Osteocyte (in vitro differentiated cells): ENCODE data around the gene DPY19L1. TPM values are rescaled to one million over a fixed set of nuclear protein-coding genes. Genes with fewer than 3 reads are reported as not detected.
"Not testable (repeated sequence)": the region's sequence is repeated elsewhere in the genome, so short reads cannot be mapped to it uniquely, and the experiment has no call there.

ENCODE experiments used
- DNase-seq: peaks from one replicate; pipeline ENCODE4 v3.0.0; 2021; ENCODE audit warnings: mixed read lengths; ENCODE audit not compliant: unreplicated experiment; ENCODE audit errors: extremely low spot score
- H3K27ac Mint-ChIP-seq: one replicate; pipeline ENCODE4 v1.8.0; 2021; ENCODE audit warnings: mild to moderate bottlenecking, mixed read lengths; ENCODE audit not compliant: unreplicated experiment
- H3K27me3 Mint-ChIP-seq: one replicate; pipeline ENCODE4 v1.8.0; 2021; ENCODE audit warnings: mixed read lengths; ENCODE audit not compliant: unreplicated experiment
- H3K36me3 Mint-ChIP-seq: one replicate; pipeline ENCODE4 v1.8.0; 2021; ENCODE audit warnings: mixed read lengths; ENCODE audit not compliant: unreplicated experiment
- H3K4me1 Mint-ChIP-seq: one replicate; pipeline ENCODE4 v1.8.0; 2021; ENCODE audit warnings: mixed read lengths; ENCODE audit not compliant: unreplicated experiment
- H3K4me3 Mint-ChIP-seq: one replicate; pipeline ENCODE4 v1.8.0; 2021; ENCODE audit warnings: mild to moderate bottlenecking, moderate library complexity, mixed read lengths; ENCODE audit not compliant: unreplicated experiment
- H3K9me3 Mint-ChIP-seq: one replicate; pipeline ENCODE4 v1.8.0; 2021; ENCODE audit warnings: mixed read lengths; ENCODE audit not compliant: unreplicated experiment
- total RNA-seq: library from RNA; stranded (reverse); gene quantifications from 2 replicates; pipeline ENCODE4 v1.2.1, GENCODE V29; 2021
- TF ChIP-seq, protein P1 (sequence below): fragments of 200-600 bp; sonication (generic); IDR thresholded peaks from 2 replicates; pipeline ENCODE4 v1.5.0; 2021; ENCODE audit warnings: antibody characterized with exemption, mild to moderate bottlenecking, moderate library complexity

DPY19L1 gene
- total RNA-seq, 1 donor from 2014 or later, result 39.3 TPM

DNA sequence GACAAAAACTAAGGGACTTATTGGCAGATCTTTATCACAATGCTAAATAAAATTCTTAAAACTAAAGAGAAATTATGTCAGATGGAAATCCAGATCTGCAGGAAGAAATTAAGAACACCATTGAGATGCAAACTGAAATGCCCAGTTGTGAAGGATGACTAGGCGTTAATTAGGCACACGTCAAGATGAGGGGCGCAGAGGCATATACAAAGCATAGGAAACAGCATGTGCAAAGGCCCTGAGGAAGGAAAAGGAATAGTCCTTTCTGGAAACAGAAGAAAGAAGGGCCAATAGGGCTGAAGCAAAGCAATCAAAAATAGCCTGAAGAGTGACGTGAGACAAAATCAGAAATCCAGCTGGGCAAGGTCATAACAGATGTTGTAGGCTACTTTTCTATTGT lies 53.1 kb downstream of the DPY19L1 start:
- not testable (repeated sequence) for H3K27me3 Mint-ChIP-seq, H3K27ac Mint-ChIP-seq, DNase-seq, H3K36me3 Mint-ChIP-seq, H3K9me3 Mint-ChIP-seq, H3K4me1 Mint-ChIP-seq, H3K4me3 Mint-ChIP-seq

DNA sequence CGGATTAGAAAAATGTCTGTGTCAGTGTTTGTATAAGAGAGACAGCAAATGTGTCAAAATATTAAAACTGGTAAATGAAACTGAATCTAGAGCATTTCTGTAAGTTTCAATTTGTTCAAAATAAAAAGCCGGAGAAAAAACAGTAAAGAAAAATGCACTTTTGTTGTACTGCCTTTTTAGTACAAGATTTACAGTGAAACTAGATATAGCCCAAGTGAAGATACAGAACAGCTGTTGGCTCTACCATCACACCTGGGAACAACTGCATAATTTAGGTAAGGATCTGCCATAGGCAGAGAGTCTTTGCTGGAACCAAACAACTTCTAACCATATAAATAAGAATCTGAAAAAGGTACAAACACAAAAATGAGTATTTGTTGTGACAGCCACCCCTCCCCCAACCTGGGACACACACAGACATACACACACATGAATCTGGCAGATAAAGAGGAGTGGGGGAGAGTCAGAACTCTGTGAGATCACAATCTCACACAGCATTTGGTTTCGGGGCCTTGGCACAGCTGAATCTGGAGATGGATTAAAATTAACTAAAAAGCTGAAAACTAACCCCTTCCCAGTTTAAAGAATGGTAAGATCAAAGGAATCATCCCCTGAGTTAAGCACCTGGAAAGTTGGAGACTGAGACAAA lies 54.8 kb downstream of the DPY19L1 start:
- H3K27me3 Mint-ChIP-seq, result no peaks in the 10 kb centered on the region
- peaks cover 4% of the 10 kb centered on the region for H3K9me3 Mint-ChIP-seq
- H3K36me3 Mint-ChIP-seq, result peaks cover 5% of the 10 kb centered on the region
- H3K4me3 Mint-ChIP-seq, result no peak overlapping the region
- TF ChIP-seq, protein P1, sequence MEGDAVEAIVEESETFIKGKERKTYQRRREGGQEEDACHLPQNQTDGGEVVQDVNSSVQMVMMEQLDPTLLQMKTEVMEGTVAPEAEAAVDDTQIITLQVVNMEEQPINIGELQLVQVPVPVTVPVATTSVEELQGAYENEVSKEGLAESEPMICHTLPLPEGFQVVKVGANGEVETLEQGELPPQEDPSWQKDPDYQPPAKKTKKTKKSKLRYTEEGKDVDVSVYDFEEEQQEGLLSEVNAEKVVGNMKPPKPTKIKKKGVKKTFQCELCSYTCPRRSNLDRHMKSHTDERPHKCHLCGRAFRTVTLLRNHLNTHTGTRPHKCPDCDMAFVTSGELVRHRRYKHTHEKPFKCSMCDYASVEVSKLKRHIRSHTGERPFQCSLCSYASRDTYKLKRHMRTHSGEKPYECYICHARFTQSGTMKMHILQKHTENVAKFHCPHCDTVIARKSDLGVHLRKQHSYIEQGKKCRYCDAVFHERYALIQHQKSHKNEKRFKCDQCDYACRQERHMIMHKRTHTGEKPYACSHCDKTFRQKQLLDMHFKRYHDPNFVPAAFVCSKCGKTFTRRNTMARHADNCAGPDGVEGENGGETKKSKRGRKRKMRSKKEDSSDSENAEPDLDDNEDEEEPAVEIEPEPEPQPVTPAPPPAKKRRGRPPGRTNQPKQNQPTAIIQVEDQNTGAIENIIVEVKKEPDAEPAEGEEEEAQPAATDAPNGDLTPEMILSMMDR, result no peak
- no peak overlapping the region for H3K27ac Mint-ChIP-seq
- no peak for DNase-seq
- no peaks in the 10 kb centered on the region for H3K4me1 Mint-ChIP-seq

DNA sequence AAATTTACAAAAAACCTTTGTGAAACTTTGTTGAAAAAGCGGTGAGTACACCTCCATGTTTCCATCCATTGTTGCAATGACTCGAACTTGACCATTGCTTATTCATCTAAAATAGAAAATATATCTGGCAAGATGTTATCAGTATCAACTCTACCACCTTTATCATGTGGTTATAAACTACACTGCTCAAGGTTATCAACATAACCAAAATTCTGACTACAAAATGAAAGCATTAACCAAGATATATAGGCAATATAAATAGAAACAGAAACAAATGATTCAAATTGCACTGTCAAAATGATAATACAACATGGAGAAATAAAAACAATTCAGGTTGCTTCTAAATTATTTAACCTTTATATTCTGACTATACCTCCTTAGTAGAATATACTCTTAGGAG lies 58.2 kb downstream of the DPY19L1 start:
- H3K27me3 Mint-ChIP-seq, H3K4me1 Mint-ChIP-seq, H3K27ac Mint-ChIP-seq, H3K4me3 Mint-ChIP-seq, DNase-seq: not testable (repeated sequence)
- peaks cover 13% of the 10 kb centered on the region for H3K36me3 Mint-ChIP-seq
- H3K9me3 Mint-ChIP-seq, result peaks cover 14% of the 10 kb centered on the region

DNA sequence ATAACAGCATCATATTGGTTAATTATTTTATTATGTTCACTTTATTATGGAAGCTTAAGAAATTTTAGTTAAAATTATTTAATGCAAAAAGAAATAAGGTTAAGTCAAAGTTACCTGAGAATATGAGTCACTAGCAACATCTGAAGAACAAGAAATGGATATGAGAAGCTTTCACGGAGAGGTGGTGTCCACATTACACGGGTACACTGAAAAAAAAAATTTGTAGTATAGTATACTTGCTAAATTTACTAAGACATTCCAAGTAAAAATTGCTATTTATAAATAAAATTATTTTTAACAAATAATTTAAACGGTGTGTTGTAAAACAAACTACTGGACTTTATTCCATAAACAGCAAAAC lies 63.9 kb downstream of the DPY19L1 start:
- Mint-ChIP-seq H3K9me3 (peaks cover 10% of the 10 kb centered on the region), H3K4me1 (peaks cover 3% of the 10 kb centered on the region), H3K27me3 (no peaks in the 10 kb centered on the region), H3K27ac (no peak overlapping the region), H3K36me3 (peaks cover 18% of the 10 kb centered on the region), H3K4me3 (no peak overlapping the region)
- TF ChIP-seq, protein P1, result no peak
- no peak for DNase-seq

DNA sequence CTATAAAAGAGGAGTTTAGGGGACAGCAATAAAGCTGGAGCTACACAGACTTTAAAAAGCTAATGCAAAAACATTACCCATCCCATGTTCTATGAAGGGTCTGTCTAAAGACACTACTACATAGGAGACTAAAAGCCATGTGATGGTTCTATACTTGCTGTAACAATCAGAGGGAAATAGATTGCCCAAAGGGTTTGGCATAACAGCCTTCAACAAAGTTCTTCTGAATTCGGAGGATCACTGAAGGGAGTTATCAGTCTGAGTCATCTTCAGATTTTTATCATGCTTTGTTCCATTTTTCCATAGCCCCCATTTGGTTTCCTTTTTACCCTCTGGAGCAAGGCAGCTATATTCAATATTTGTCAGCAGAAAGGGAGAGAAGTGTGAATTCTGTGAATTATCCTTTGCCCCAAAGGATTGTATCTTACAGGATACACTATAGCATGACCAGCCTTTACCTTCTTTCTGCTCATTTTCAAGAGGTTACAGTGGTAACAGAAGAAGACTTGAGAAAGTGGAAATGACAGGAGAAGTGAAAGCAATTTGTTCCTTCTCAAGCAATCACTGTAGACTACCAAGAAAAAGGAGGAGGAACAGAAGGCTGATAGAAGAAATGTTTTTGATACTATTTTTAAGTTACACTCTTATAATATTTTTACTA lies 64.4 kb downstream of the DPY19L1 start:
- not testable (repeated sequence) for H3K27ac Mint-ChIP-seq, DNase-seq, H3K4me1 Mint-ChIP-seq, H3K9me3 Mint-ChIP-seq, H3K27me3 Mint-ChIP-seq, H3K4me3 Mint-ChIP-seq
- H3K36me3 Mint-ChIP-seq, result peaks cover 18% of the 10 kb centered on the region

DNA sequence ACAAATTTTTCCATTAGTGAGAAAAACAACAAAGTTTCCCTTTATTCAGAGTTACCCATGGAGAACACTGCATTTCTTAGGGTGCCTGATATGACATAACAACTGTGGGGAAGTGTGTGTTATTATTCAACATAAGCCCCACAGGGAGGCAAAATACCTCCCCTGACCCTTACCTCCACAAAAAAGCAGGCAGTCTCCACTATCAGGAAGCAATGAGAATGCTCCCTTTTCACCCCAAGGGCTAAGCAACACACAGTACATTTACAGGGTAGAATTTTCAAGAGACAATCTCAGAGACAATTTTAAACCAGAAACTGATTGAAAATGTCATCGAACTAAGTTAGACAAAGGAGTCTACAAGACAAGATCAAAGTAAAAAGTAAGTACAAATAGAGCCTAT lies 69.5 kb downstream of the DPY19L1 start:
- H3K9me3 Mint-ChIP-seq, H3K27ac Mint-ChIP-seq, H3K4me3 Mint-ChIP-seq, DNase-seq, H3K36me3 Mint-ChIP-seq, H3K4me1 Mint-ChIP-seq, H3K27me3 Mint-ChIP-seq: not testable (repeated sequence)

DNA sequence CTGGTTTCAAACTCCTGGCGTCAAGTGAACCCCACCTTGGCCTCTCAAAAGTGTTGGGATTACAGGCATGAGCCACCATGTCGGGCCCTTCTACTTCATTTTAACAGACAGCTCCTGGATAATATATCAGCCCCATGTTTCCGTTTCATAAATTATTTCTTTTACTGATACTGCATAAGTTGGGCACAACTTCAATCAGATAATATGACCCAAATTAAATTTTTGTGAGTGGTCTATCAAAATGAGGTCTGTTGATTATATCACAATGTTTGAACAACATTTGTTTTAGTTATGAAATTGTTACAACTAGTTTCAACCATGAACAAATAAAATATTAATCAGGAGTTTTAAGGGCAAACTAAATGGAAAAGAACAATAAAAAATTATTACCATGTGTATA lies 70.8 kb downstream of the DPY19L1 start:
- DNase-seq, H3K4me1 Mint-ChIP-seq, H3K4me3 Mint-ChIP-seq, H3K27me3 Mint-ChIP-seq, H3K36me3 Mint-ChIP-seq, H3K9me3 Mint-ChIP-seq, H3K27ac Mint-ChIP-seq: not testable (repeated sequence)
